ENCODE data around the gene ZNF335. TPM values are rescaled to one million over a fixed set of nuclear protein-coding genes. Genes with fewer than 3 reads are reported as not detected.
A peak's percentile ranks its signal among the peaks of the same experiment; 100 is the strongest.

ZNF335 gene
- total and polyA plus RNA-seq, 2 of the 13 experiments (the other 11 are each of a cell fraction or from before 2014, with no cell fraction given), result 9.7 to 13.7 TPM

- TF ChIP-seq ZNF512B (CRISPR knock-in tag; IDR thresholded peaks at IDR 0.05; ENCODE audit: borderline replicate concordance) (no peak), THYN1 (CRISPR knock-in tag; IDR thresholded peaks at IDR 0.05; ENCODE audit: borderline replicate concordance, low read depth) (no peak), MAZ (IDR thresholded peaks at IDR 0.05; ENCODE audit: borderline replicate concordance, low read depth, low read length) (peak; percentile 91), MAZ (CRISPR knock-in tag; IDR thresholded peaks at IDR 0.05; ENCODE audit: low read depth) (peak; percentile 97), TRAFD1 (CRISPR knock-in tag; IDR thresholded peaks at IDR 0.05; ENCODE audit: borderline replicate concordance) (no peak), REL (CRISPR knock-in tag; conservative IDR thresholded peaks at IDR 0.05) (no peak; the same call in 1 of the 2 replicates), GZF1 (CRISPR knock-in tag; IDR thresholded peaks at IDR 0.05) (0 out of 2 replicates have a peak, but pooled peaks have one; percentile 12), DZIP1 (CRISPR knock-in tag; IDR thresholded peaks at IDR 0.05) (peak; percentile 99), ATAD3A (CRISPR knock-in tag; IDR thresholded peaks at IDR 0.05) (no peak), ZNF331 (CRISPR knock-in tag; IDR thresholded peaks at IDR 0.05) (peak; percentile 67; the same call in 1 of the 2 replicates), TCF7L2 (IDR thresholded peaks at IDR 0.05; ENCODE audit: low read depth, low read length) (no peak), ZHX1 (CRISPR knock-in tag; IDR thresholded peaks at IDR 0.05; ENCODE audit: low read depth) (peak; percentile 97), IRF2 (CRISPR knock-in tag; IDR thresholded peaks at IDR 0.05) (peak; percentile 92), TRIM22 (IDR thresholded peaks at IDR 0.05) (no peak), GTF2F1 (IDR thresholded peaks at IDR 0.05; ENCODE audit: low read length) (peak; percentile 81; the same call in 1 of the 2 replicates), MED8 (CRISPR knock-in tag; IDR thresholded peaks at IDR 0.05; ENCODE audit: insufficient replicate concordance) (peak; percentile 98), PLRG1 (conservative IDR thresholded peaks at IDR 0.05) (no peak)
Measured at GRCh38 chr20:45934586-45935415, 37.2 kb downstream of the ZNF335 start, which contains the start of gene PCIF1 (continued).

Measured in HepG2 (cell line).